WERI-Rb-1 (cell line): Measurements from ENCODE around the gene OIP5.
"Not testable (repeated sequence)": the region's sequence is repeated elsewhere in the genome, so short reads cannot be mapped to it uniquely, and the experiment has no call there.

ENCODE experiments used
- DNase-seq: peaks from one replicate; pipeline ENCODE4 v3.0.0-alpha.2; 2020
- H3K27ac ChIP-seq: fragments of 250-450 bp; sonication (Bioruptor Pico); 2 replicates; pipeline ENCODE4 v1.5.1; 2020; ENCODE audit warnings: mild to moderate bottlenecking, moderate library complexity
- H3K27me3 ChIP-seq: fragments of 250-450 bp; sonication (Bioruptor Pico); 2 replicates; pipeline ENCODE4 v1.5.1; 2021; ENCODE audit warnings: mild to moderate bottlenecking, low read depth, moderate library complexity; ENCODE audit not compliant: insufficient read depth, severe bottlenecking
- H3K36me3 ChIP-seq: fragments of 250-450 bp; sonication (Bioruptor Pico); 2 replicates; pipeline ENCODE4 v1.5.1; 2020; ENCODE audit warnings: mild to moderate bottlenecking, moderate library complexity
- H3K4me3 ChIP-seq: 2 replicates; pipeline ENCODE4 v1.5.1; 2011; ENCODE audit warnings: low read depth, mild to moderate bottlenecking, control low read depth, low read length
- H3K9me3 ChIP-seq: fragments of 250-450 bp; sonication (Bioruptor Pico); 2 replicates; pipeline ENCODE4 v1.5.1; 2021; ENCODE audit warnings: mild to moderate bottlenecking, moderate library complexity; ENCODE audit not compliant: severe bottlenecking
- TF ChIP-seq, protein P1 (sequence below): IDR thresholded peaks from 2 replicates; pipeline ENCODE4 v1.5.1; 2011; ENCODE audit warnings: low read depth, mild to moderate bottlenecking, control low read depth, inconsistent platforms, low read length

Gene OIP5

GRCh38 chr15:41323611-41324010 lies 8.8 kb downstream of the OIP5 start:
- no peaks in the 10 kb centered on the region for H3K27me3 ChIP-seq
- TF ChIP-seq, protein P1, sequence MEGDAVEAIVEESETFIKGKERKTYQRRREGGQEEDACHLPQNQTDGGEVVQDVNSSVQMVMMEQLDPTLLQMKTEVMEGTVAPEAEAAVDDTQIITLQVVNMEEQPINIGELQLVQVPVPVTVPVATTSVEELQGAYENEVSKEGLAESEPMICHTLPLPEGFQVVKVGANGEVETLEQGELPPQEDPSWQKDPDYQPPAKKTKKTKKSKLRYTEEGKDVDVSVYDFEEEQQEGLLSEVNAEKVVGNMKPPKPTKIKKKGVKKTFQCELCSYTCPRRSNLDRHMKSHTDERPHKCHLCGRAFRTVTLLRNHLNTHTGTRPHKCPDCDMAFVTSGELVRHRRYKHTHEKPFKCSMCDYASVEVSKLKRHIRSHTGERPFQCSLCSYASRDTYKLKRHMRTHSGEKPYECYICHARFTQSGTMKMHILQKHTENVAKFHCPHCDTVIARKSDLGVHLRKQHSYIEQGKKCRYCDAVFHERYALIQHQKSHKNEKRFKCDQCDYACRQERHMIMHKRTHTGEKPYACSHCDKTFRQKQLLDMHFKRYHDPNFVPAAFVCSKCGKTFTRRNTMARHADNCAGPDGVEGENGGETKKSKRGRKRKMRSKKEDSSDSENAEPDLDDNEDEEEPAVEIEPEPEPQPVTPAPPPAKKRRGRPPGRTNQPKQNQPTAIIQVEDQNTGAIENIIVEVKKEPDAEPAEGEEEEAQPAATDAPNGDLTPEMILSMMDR: no peak
- H3K36me3 ChIP-seq: peaks cover 44% of the 10 kb centered on the region
- no peak overlapping the region for H3K4me3 ChIP-seq
- H3K27ac ChIP-seq: no peak overlapping the region
- no peaks in the 10 kb centered on the region for H3K9me3 ChIP-seq
- no peak for DNase-seq

DNA sequence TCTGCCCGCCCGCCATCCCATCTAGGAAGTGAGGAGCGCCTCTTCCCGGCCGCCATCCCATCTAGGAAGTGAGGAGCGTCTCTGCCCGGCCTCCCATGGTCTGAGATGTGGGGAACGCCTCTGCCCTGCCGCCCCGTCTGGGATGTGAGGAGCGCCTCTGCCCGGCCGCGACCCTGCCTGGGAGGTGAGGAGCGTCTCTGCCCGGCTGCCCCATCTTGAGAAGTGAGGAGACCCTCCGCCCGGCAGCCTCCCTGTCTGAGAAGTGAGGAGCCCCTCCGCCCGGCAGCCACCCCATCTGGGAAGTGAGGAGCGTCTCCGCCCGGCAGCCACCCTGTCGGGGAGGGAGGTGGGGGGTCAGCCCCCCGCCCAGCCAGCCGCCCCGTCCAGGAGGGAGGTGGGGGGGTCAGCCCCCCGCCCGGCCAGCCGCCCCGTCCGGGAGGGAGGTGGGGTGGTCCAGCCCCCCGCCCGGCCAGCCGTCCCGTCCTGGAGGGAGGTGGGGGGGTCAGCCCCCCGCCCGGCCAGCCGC lies 11.5 kb downstream of the OIP5 start:
- not testable (repeated sequence) for DNase-seq, H3K27ac ChIP-seq, H3K4me3 ChIP-seq, H3K9me3 ChIP-seq, H3K27me3 ChIP-seq
- peaks cover 36% of the 10 kb centered on the region for H3K36me3 ChIP-seq

DNA sequence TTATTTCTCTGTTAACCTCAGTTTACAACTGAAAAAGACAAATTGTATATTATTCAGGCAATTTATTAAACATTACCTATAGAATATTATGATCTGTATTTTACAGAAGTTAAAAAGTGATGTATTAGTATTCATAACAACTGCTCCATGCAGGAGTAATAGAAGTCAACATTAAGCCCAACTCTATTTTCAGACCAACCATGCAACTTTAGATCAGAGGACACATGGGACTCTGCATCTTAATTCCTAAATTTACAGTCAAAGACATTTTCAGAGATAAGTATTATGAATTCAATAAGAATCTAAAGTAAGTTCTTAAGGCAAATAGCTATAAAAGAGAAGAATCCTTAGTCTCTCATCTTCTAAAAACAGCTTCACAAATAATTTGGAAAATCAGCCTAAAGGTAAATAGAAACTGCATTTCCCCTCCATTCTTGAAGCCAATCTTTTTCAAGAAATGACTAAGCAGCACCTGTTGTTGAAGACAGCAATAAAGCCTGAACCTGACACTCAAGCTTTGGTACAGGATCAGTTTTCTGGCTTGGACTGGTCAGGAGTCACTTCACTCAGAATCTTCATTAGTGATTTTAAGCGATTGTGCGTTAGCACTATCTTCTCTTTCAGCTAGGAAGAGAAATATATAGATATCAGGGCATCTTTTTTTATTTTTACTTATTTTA lies 23.0 kb downstream of the OIP5 start:
- DNase-seq: no peak
- no peaks in the 10 kb centered on the region for H3K9me3 ChIP-seq
- H3K27ac ChIP-seq: no peak overlapping the region
- H3K27me3 ChIP-seq: no peaks in the 10 kb centered on the region
- peaks cover 59% of the 10 kb centered on the region for H3K36me3 ChIP-seq
- H3K4me3 ChIP-seq: no peak overlapping the region
- TF ChIP-seq, protein P1: no peak

GRCh38 chr15:41307679-41308078 lies 24.7 kb downstream of the OIP5 start:
- Histone ChIP-seq H3K27ac (no peak overlapping the region), H3K4me3 (no peak overlapping the region), H3K36me3 (peaks cover 44% of the 10 kb centered on the region), H3K9me3 (no peaks in the 10 kb centered on the region), H3K27me3 (no peaks in the 10 kb centered on the region)
- TF ChIP-seq, protein P1: no peak
- DNase-seq: no peak

DNA sequence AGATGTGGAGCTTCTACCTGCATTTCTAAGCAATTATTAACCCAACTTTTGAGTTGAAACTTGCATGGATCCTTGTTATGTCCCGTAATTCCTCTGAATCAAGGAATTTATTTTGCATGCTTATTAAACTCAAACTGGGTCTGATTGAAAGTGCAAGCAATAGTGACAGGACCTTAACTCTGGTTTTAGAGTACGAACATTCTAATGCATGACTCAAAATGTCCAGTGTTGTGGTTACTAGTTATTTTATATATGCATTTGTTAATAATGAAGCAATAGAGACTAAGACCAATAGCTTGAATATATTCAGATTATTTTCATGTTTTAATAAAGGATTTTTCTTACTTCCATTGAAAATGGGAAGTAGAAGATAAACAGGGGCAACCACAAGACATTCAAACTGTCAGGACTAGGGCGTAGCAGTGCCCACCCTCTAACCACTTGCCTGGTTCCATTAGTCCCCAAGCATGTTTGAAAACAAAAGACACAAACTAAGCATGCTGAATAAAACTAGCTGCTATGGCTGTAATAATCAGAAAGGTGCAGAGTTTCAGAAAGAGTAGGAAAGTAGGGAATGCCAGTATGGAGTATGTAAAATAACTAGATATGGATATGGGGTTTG lies 28.1 kb downstream of the OIP5 start:
- no peaks in the 10 kb centered on the region for H3K9me3 ChIP-seq
- H3K27me3 ChIP-seq: no peaks in the 10 kb centered on the region
- no peak overlapping the region for H3K4me3 ChIP-seq
- no peak for DNase-seq
- TF ChIP-seq, protein P1: no peak
- H3K36me3 ChIP-seq: peaks cover 20% of the 10 kb centered on the region
- no peak overlapping the region for H3K27ac ChIP-seq

- TF ChIP-seq, protein P1: no peak
- Histone ChIP-seq H3K9me3 (no peaks in the 10 kb centered on the region), H3K27ac (no peak overlapping the region), H3K4me3 (no peak overlapping the region), H3K27me3 (no peaks in the 10 kb centered on the region), H3K36me3 (peaks cover 26% of the 10 kb centered on the region)
- no peak for DNase-seq
Measured at GRCh38 chr15:41301587-41301986, 30.8 kb downstream of the OIP5 start.

DNA sequence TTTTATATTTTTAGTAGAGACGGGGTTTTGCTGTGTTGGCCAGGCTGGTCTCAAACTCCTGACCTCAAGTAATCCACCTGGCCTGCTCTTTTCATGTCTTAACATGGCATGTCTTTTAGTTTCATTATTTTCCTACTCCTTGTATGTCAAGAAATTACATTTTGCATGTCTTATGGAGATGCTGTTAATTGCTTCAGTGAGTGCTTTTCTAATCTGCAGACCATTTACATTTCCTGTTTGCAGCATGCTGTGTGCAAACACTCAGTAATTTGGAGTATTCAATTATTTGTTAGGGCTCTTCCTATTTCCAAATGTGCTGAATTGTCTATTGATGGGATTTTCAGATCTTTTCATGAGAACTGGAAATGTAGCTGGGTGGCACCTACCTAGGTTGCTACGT lies 31.3 kb downstream of the OIP5 start:
- H3K4me3 ChIP-seq, DNase-seq, H3K9me3 ChIP-seq, H3K27me3 ChIP-seq, H3K27ac ChIP-seq: not testable (repeated sequence)
- H3K36me3 ChIP-seq: peaks cover 26% of the 10 kb centered on the region
